ENCODE measurements around the gene CHURC1. TPM values are rescaled to one million over a fixed set of nuclear protein-coding genes. Genes with fewer than 3 reads are reported as not detected.

CHURC1 gene
- total RNA-seq, 6 experiments from 2014 or later, result 28.2 to 55.2 (median 37.1) TPM

- Histone ChIP-seq H3K27ac (no peak overlapping the region), H3K4me3 (no peak overlapping the region), H3K4me1 (peaks cover 0 to 51% (median 11%) of the 10 kb centered on the region in 4 donors), H3K27me3 (no peaks in the 10 kb centered on the region), H3K36me3 (peaks cover 3 to 39% (median 9%) of the 10 kb centered on the region in 4 donors), H3K9me3 (no peaks in the 10 kb centered on the region)
- no peak for DNase-seq
- TF ChIP-seq POLR2A (IDR thresholded peaks at IDR 0.05), result no peak
- 42% methylated on average over 2 of the region's 2 CpGs for WGBS (ENCODE audit: insufficient coverage, low coverage, low lambda C conversion rate, missing lambda C conversion rate)
- intact Hi-C loops (cut with DNase I), result no loop called here
- ATAC-seq, result no peak
Measured at GRCh38 chr14:64935508-64935907, 21.3 kb downstream of the CHURC1 start.

GRCh38 chr14:64937171-64937820 is 23.0 kb downstream of the CHURC1 start:
- intact Hi-C loops (cut with DNase I), result no loop called here
- Histone ChIP-seq H3K27me3 (no peaks in the 10 kb centered on the region), H3K4me1 (peaks cover 0 to 34% (median 11%) of the 10 kb centered on the region in 4 donors), H3K36me3 (peaks cover 0 to 46% (median 9%) of the 10 kb centered on the region in 4 donors), H3K9me3 (no peaks in the 10 kb centered on the region), H3K4me3 (no peak overlapping the region), H3K27ac (peak overlapping the region in 1 of 3 donors; percentile 61)
- no peak for TF ChIP-seq POLR2A (IDR thresholded peaks at IDR 0.05)
- no peak for TF ChIP-seq CTCF (IDR thresholded peaks at IDR 0.05)
- DNase-seq, result no peak
- no peak for ATAC-seq
- WGBS (ENCODE audit: insufficient coverage, low coverage, low lambda C conversion rate, missing lambda C conversion rate), result 40% methylated on average over 1 of the region's 1 CpG

GRCh38 chr14:64937821-64938193 is 23.6 kb downstream of the CHURC1 start:
- peak; percentile 28 to 38 (median 33) for ATAC-seq
- H3K9me3 ChIP-seq, result no peaks in the 10 kb centered on the region
- no peaks in the 10 kb centered on the region for H3K27me3 ChIP-seq
- TF ChIP-seq CTCF (IDR thresholded peaks at IDR 0.05) (peak; percentile 33 to 52 (median 41)), POLR2A (IDR thresholded peaks at IDR 0.05) (no peak)
- no peak overlapping the region for H3K4me3 ChIP-seq
- H3K27ac ChIP-seq, result peak overlapping the region in 2 of 3 donors; percentile 11 to 61
- DNase-seq, result no peak
- intact Hi-C loops (cut with DNase I), result no loop called here
- WGBS (ENCODE audit: insufficient coverage, low coverage, low lambda C conversion rate, missing lambda C conversion rate), result 22% methylated on average over 1 of the region's 1 CpG
- H3K36me3 ChIP-seq, result peaks cover 0 to 41% (median 9%) of the 10 kb centered on the region in 4 donors
- peaks cover 0 to 33% (median 11%) of the 10 kb centered on the region in 4 donors for H3K4me1 ChIP-seq

GRCh38 chr14:64938972-64939816 is 24.9 kb downstream of the CHURC1 start:
- Histone ChIP-seq H3K9me3 (no peaks in the 10 kb centered on the region), H3K4me3 (peak overlapping the region in 1 of 3 donors; percentile 89), H3K27ac (peak overlapping the region in 1 of 3 donors; percentile 63), H3K36me3 (peaks cover 0 to 29% (median 2%) of the 10 kb centered on the region in 4 donors), H3K27me3 (no peaks in the 10 kb centered on the region), H3K4me1 (peaks cover 0 to 47% (median 17%) of the 10 kb centered on the region in 4 donors)
- WGBS (ENCODE audit: insufficient coverage, low coverage, low lambda C conversion rate, missing lambda C conversion rate), result 75% methylated on average over 10 of the region's 17 CpGs
- no peak for DNase-seq
- peak in 2 of 4 donors; percentile 0 to 1 for ATAC-seq
- TF ChIP-seq CTCF (IDR thresholded peaks at IDR 0.05) (no peak), POLR2A (IDR thresholded peaks at IDR 0.05) (no peak)
- intact Hi-C loops (cut with DNase I), result no loop called here

GRCh38 chr14:64939817-64940190 is 25.5 kb downstream of the CHURC1 start:
- Histone ChIP-seq H3K4me1 (peaks cover 0 to 53% (median 18%) of the 10 kb centered on the region in 4 donors), H3K4me3 (peak overlapping the region in 1 of 3 donors; percentile 89), H3K9me3 (no peaks in the 10 kb centered on the region), H3K27me3 (no peaks in the 10 kb centered on the region), H3K36me3 (peaks cover 0 to 25% (median 0%) of the 10 kb centered on the region in 4 donors), H3K27ac (peak overlapping the region in 1 of 3 donors; percentile 63)
- no peak for TF ChIP-seq POLR2A (IDR thresholded peaks at IDR 0.05)
- DNase-seq, result no peak
- WGBS (ENCODE audit: insufficient coverage, low coverage, low lambda C conversion rate, missing lambda C conversion rate), result 73% methylated on average over 2 of the region's 3 CpGs
- no peak for ATAC-seq
- intact Hi-C loops (cut with DNase I), result no loop called here
